GM23338 (cell line): ENCODE results near the gene CDCP1. TPM values are rescaled to one million over a fixed set of nuclear protein-coding genes. Genes with fewer than 3 reads are reported as not detected.

ENCODE experiments used
- ATAC-seq: fragments of 200-7000 bp; cut with Tn5 transposase; 3 replicates; pipeline ENCODE4 v1.9.1; 2020
- DNase-seq: peaks from one replicate; pipeline ENCODE4 v3.0.0-alpha.2; 2015; ENCODE audit warnings: low spot score
- H2AFZ ChIP-seq: fragments of 200-600 bp; sonication (generic); 2 replicates; pipeline ENCODE4 v1.8.0; 2016; ENCODE audit warnings: antibody characterized with exemption, mild to moderate bottlenecking, moderate library complexity
- H3F3A ChIP-seq: fragments of 200-600 bp; sonication (generic); replicated peaks from 2 replicates; pipeline ENCODE4 v1.8.0; 2017; ENCODE audit warnings: antibody characterized with exemption, mixed run types, low read depth
- H3K27ac ChIP-seq: fragments of 200-600 bp; sonication (generic); 2 replicates; pipeline ENCODE4 v1.6.1; 2016; ENCODE audit warnings: low read depth
- H3K27me3 ChIP-seq: fragments of 200-600 bp; sonication (generic); 2 replicates; pipeline ENCODE4 v1.8.0; 2016; ENCODE audit warnings: mild to moderate bottlenecking, mixed run types, moderate library complexity; ENCODE audit not compliant: insufficient read depth
- H3K36me3 ChIP-seq: fragments of 200-600 bp; sonication (generic); 2 replicates; pipeline ENCODE4 v1.8.0; 2016; ENCODE audit warnings: mild to moderate bottlenecking; ENCODE audit not compliant: insufficient read depth
- H3K4me1 ChIP-seq: fragments of 200-600 bp; sonication (generic); 2 replicates; pipeline ENCODE4 v1.8.0; 2016; ENCODE audit warnings: mild to moderate bottlenecking, moderate library complexity; ENCODE audit not compliant: insufficient read depth
- H3K4me2 ChIP-seq: fragments of 200-600 bp; sonication (generic); 2 replicates; pipeline ENCODE4 v1.7.1; 2017; ENCODE audit warnings: mixed run types
- H3K4me3 ChIP-seq: fragments of 200-600 bp; sonication (generic); 2 replicates; pipeline ENCODE4 v1.6.1; 2016; ENCODE audit warnings: mixed run types
- H3K79me2 ChIP-seq: fragments of 200-600 bp; sonication (generic); replicated peaks from 2 replicates; pipeline ENCODE4 v1.8.0; 2017; ENCODE audit warnings: mild to moderate bottlenecking; ENCODE audit not compliant: insufficient read depth
- H3K9me2 ChIP-seq: fragments of 200-600 bp; sonication (generic); 2 replicates; pipeline ENCODE4 v1.8.0; 2017; ENCODE audit not compliant: insufficient read depth
- H4K20me1 ChIP-seq: fragments of 200-600 bp; sonication (generic); replicated peaks from 2 replicates; pipeline ENCODE4 v1.8.0; 2017; ENCODE audit warnings: mild to moderate bottlenecking; ENCODE audit not compliant: insufficient read depth
- H3K27ac Mint-ChIP-seq: 2 replicates; pipeline ENCODE4 v1.8.0; 2020; ENCODE audit warnings: inconsistent platforms, mild to moderate bottlenecking, moderate library complexity, mixed read lengths
- H3K27me3 Mint-ChIP-seq: 3 replicates; pipeline ENCODE4 v1.8.0; 2022; ENCODE audit warnings: low read depth, mild to moderate bottlenecking, moderate library complexity, mixed read lengths, inconsistent platforms; ENCODE audit not compliant: insufficient read depth, poor library complexity
- H3K36me3 Mint-ChIP-seq: 3 replicates; pipeline ENCODE4 v1.8.0; 2021; ENCODE audit warnings: low read depth, mild to moderate bottlenecking, inconsistent platforms, moderate library complexity, mixed read lengths
- H3K4me1 Mint-ChIP-seq: 3 replicates; pipeline ENCODE4 v1.8.0; 2020; ENCODE audit warnings: mild to moderate bottlenecking, inconsistent platforms, mixed read lengths
- H3K4me3 Mint-ChIP-seq: 3 replicates; pipeline ENCODE4 v1.8.0; 2021; ENCODE audit warnings: moderate library complexity, mild to moderate bottlenecking, inconsistent platforms, mixed read lengths
- H3K9me3 Mint-ChIP-seq: 3 replicates; pipeline ENCODE4 v1.8.0; 2020; ENCODE audit warnings: moderate library complexity, mild to moderate bottlenecking, inconsistent platforms, mixed read lengths
- CREB1 ChIP-seq: fragments of 250-450 bp; sonication (Bioruptor Pico); IDR thresholded peaks from 2 replicates; pipeline ENCODE4 v1.5.0; 2020; ENCODE audit warnings: low read depth, mild to moderate bottlenecking, moderate library complexity
- CTCF ChIP-seq, 2 experiments: fragments of 200-600 bp in 1 of 2; sonication (generic) in 1 of 2; conservative IDR thresholded peaks; 2 replicates each; pipeline versions ENCODE4 v1.5.1 to v1.6.1; 2016 to 2017; ENCODE audit warnings: antibody characterized with exemption in 2 of 2, low read depth in 2 of 2, mild to moderate bottlenecking in 2 of 2, moderate library complexity in 1 of 2
- ETS1 ChIP-seq: IDR thresholded peaks from 2 replicates; pipeline ENCODE4 v1.6.1; 2016; ENCODE audit warnings: antibody characterized with exemption
- EZH2phosphoT487 ChIP-seq: fragments of 200-600 bp; sonication (generic); IDR thresholded peaks from one replicate; pipeline ENCODE4 v1.8.1; 2018; ENCODE audit warnings: antibody characterized with exemption; ENCODE audit not compliant: unreplicated experiment
- JUNB ChIP-seq: IDR thresholded peaks from one replicate; pipeline ENCODE4 v1.6.1; 2016; ENCODE audit warnings: antibody characterized with exemption; ENCODE audit not compliant: unreplicated experiment
- POLR2AphosphoS5 ChIP-seq: IDR thresholded peaks from 2 replicates; pipeline ENCODE4 v1.6.1; 2016; ENCODE audit warnings: antibody characterized with exemption, low read depth
- REST ChIP-seq: IDR thresholded peaks from one replicate; pipeline ENCODE4 v1.6.1; 2018; ENCODE audit warnings: antibody characterized with exemption; ENCODE audit not compliant: unreplicated experiment
- polyA plus RNA-seq: library from polyadenylated mRNA; unstranded; fragments of >200 nt; fragmentation: Nextera tagmentation; extraction: Ambion mirVana; gene quantifications from 2 replicates; pipeline ENCODE4 v1.2.1, GENCODE V29; 2016
- total RNA-seq: library from RNA; depleted of rRNA; stranded (reverse); fragments of >200 nt; shearing (Covaris generic); gene quantifications from 2 replicates; pipeline ENCODE4 v1.2.3, GENCODE V29; 2014

CDCP1 gene
- total and polyA plus RNA-seq, 2 experiments from 2014 or later, result 7.7 to 20.1 TPM

- TF ChIP-seq REST, result no peak
These were observed 61.8 kb downstream of the CDCP1 start (continued) for GRCh38 chr3:45084361-45084760.

GRCh38 chr3:45083023-45083422, 63.2 kb downstream of the CDCP1 start:
- Mint-ChIP-seq H3K4me1 (no peaks in the 10 kb centered on the region; the same call in 2 of the 3 replicates), H3K27ac (no peak overlapping the region), H3K27me3 (peaks cover 5% of the 10 kb centered on the region), H3K9me3 (no peaks in the 10 kb centered on the region; the same call in 2 of the 3 replicates), H3K36me3 (peaks cover 17% of the 10 kb centered on the region), H3K4me3 (no peak overlapping the region)
- no peak overlapping the region for H3K4me2 ChIP-seq
- TF ChIP-seq REST (no peak), EZH2phosphoT487 (no peak), CREB1 (no peak), ETS1 (no peak), POLR2AphosphoS5 (no peak), JUNB (no peak), CTCF (conservative IDR thresholded peaks at IDR 0.05; ENCODE audit: low read depth in 2 of 2) (no peak)
- ATAC-seq, result no peak; the same call in 2 of the 3 replicates
- peaks cover 3% of the 10 kb centered on the region; the same call in 1 of the 2 replicates for H3K36me3 ChIP-seq
- no peaks in the 10 kb centered on the region for H3F3A ChIP-seq
- H3K4me1 ChIP-seq, result no peaks in the 10 kb centered on the region
- no peak overlapping the region for H2AFZ ChIP-seq
- no peaks in the 10 kb centered on the region for H4K20me1 ChIP-seq
- H3K27ac ChIP-seq, result no peak overlapping the region
- H3K79me2 ChIP-seq, result no peaks in the 10 kb centered on the region
- DNase-seq, result peak; percentile 8
- peaks cover 3% of the 10 kb centered on the region; the same call in 1 of the 2 replicates for H3K9me2 ChIP-seq
- no peaks in the 10 kb centered on the region for H3K27me3 ChIP-seq
- H3K4me3 ChIP-seq, result no peak overlapping the region
